Activated CD8-positive, alpha-beta T cell treated with anti-CD3 and anti-CD28 coated beads for 36 hours (primary cell): ENCODE results near the gene APOA1. TPM values are rescaled to one million over a fixed set of nuclear protein-coding genes. Genes with fewer than 3 reads are reported as not detected.

ENCODE experiments used
- ATAC-seq: fragments of 200-7000 bp; cut with Tn5 transposase; one replicate; pipeline ENCODE4 v1.10.0; 2021; ENCODE audit warnings: mild to moderate bottlenecking, moderate library complexity
- CTCF ChIA-PET: fragments of 350-600 bp; sonication (Branson Sonifier 250); formaldehyde crosslinking; loops from one replicate; lab custom pipeline; 2021; ENCODE audit warnings: antibody characterized with exemption; lab: Charles Lee
- POLR2A ChIA-PET: fragments of 350-600 bp; sonication (Branson Sonifier 250); formaldehyde crosslinking; loops from one replicate; lab custom pipeline; 2021; ENCODE audit warnings: antibody characterized with exemption; lab: Charles Lee
- DNase-seq: peaks from one replicate; pipeline ENCODE4 v3.0.0-alpha.2; 2020
- H3K27ac Mint-ChIP-seq: one replicate; pipeline ENCODE4 v1.8.0; 2021; ENCODE audit warnings: mild to moderate bottlenecking, mixed read lengths
- H3K27me3 Mint-ChIP-seq: one replicate; pipeline ENCODE4 v1.8.0; 2021; ENCODE audit warnings: mixed read lengths
- H3K36me3 Mint-ChIP-seq: one replicate; pipeline ENCODE4 v1.8.0; 2021; ENCODE audit warnings: low read depth, mixed read lengths
- H3K4me1 Mint-ChIP-seq: one replicate; pipeline ENCODE4 v1.8.0; 2021; ENCODE audit warnings: low read depth, mixed read lengths
- H3K4me3 Mint-ChIP-seq: one replicate; pipeline ENCODE4 v1.8.0; 2021; ENCODE audit warnings: mild to moderate bottlenecking, moderate library complexity, mixed read lengths
- H3K9me3 Mint-ChIP-seq: one replicate; pipeline ENCODE4 v1.8.0; 2021; ENCODE audit warnings: mixed read lengths
- CTCF ChIP-seq: fragments of 200-600 bp; IDR thresholded peaks from one replicate; pipeline ENCODE4 v1.8.0; 2022; ENCODE audit warnings: antibody characterized with exemption, mild to moderate bottlenecking
- intact Hi-C: fragments of 100-400 bp; cut with micrococcal nuclease; formaldehyde crosslinking; loops from one replicate; pipeline ENCODE4 v1.10.0; 2022
- total RNA-seq, 2 experiments: library from RNA; stranded (reverse); gene quantifications; one replicate each; pipeline ENCODE4 v1.2.3, GENCODE V29; 2021

The APOA1 gene
- total RNA-seq, 2 experiments from 2014 or later = not detected

- no peak for TF ChIP-seq CTCF
- CTCF ChIA-PET = interaction anchor here (0.8 to 1.7 kb wide), 5 partner anchors 8 to 284 kb away, joined by 3 to 8 read pairs (median 3); partner anchors contain the start of gene APOA5
- H3K36me3 Mint-ChIP-seq = no peaks in the 10 kb centered on the region
- H3K27ac Mint-ChIP-seq = no peak overlapping the region
- intact Hi-C loops = no loop called here
- POLR2A ChIA-PET = interaction anchor here (1.0 to 1.8 kb wide), 2 partner anchors 14 kb away, joined by 3 to 4 read pairs; no protein-coding TSS in a partner anchor
- no peaks in the 10 kb centered on the region for H3K27me3 Mint-ChIP-seq
- DNase-seq (no peak), ATAC-seq (no peak)
- H3K4me3 Mint-ChIP-seq = no peak overlapping the region
- H3K9me3 Mint-ChIP-seq = no peaks in the 10 kb centered on the region
- no peaks in the 10 kb centered on the region for H3K4me1 Mint-ChIP-seq
Measured at GRCh38 chr11:116821050-116821918, 16.1 kb downstream of the APOA1 start.

- ATAC-seq (no peak), DNase-seq (no peak)
- ChIA-PET CTCF (no interaction called here), POLR2A (interaction anchor here (0.6 kb wide), 1 partner anchor 18 kb away, joined by 3 read pairs; the partner anchor contains the start of gene APOA1)
- no peaks in the 10 kb centered on the region for H3K36me3 Mint-ChIP-seq
- H3K27ac Mint-ChIP-seq = no peak overlapping the region
- no peak overlapping the region for H3K4me3 Mint-ChIP-seq
- TF ChIP-seq CTCF = no peak
- intact Hi-C loops = no loop called here
- H3K4me1 Mint-ChIP-seq = no peaks in the 10 kb centered on the region
- no peaks in the 10 kb centered on the region for H3K9me3 Mint-ChIP-seq
- no peaks in the 10 kb centered on the region for H3K27me3 Mint-ChIP-seq
Measured at GRCh38 chr11:116819049-116819448, 18.4 kb downstream of the APOA1 start.

- POLR2A ChIA-PET = no interaction called here
- CTCF ChIA-PET = no interaction called here
- DNase-seq = no peak
- Mint-ChIP-seq H3K4me3 (no peak overlapping the region), H3K27me3 (no peaks in the 10 kb centered on the region), H3K36me3 (no peaks in the 10 kb centered on the region), H3K4me1 (no peaks in the 10 kb centered on the region), H3K27ac (no peak overlapping the region), H3K9me3 (no peaks in the 10 kb centered on the region)
- no peak for TF ChIP-seq CTCF
- ATAC-seq = no peak
- intact Hi-C loops = no loop called here
Measured at GRCh38 chr11:116814502-116814901, 22.9 kb downstream of the APOA1 start.

DNA sequence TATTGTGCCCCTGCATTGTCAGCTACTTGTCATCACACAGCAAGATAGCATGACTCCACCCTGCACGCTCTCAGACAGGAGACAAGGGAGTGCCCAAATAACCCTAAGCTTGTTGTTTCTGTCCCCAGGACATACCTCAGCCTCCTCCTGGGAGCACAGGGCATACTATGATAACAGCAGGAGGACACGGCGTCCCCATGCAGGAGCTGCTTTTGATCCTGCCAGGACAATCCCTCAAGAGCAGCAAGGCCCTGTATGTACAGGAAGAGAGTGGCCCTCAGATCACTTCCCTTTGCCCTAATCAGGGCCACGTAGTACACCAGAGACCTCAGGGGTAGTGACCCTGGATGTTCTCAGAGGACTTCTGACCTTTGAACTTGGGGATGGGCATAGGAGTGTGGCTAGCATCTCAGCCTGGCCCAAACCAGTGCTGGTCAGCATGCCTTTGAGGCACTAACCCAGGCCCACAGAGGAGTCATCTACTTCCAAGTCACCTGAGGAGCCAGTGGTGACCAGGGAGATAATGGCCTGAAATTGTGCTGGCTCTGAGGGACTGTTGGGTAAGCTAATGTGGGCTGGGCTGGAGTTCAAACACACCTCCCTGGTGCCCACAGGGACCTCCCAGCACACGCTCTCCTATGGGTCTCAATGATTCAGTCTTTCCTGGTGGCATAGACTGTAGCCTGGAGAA, 23.5 kb downstream of the APOA1 start:
- no peaks in the 10 kb centered on the region for H3K9me3 Mint-ChIP-seq
- no peak for ATAC-seq
- no peak for DNase-seq
- no peak overlapping the region for H3K27ac Mint-ChIP-seq
- TF ChIP-seq CTCF = no peak
- no peak overlapping the region for H3K4me3 Mint-ChIP-seq
- intact Hi-C loops = no loop called here
- POLR2A ChIA-PET = no interaction called here
- H3K4me1 Mint-ChIP-seq = no peaks in the 10 kb centered on the region
- CTCF ChIA-PET = interaction anchor here (1.0 to 2.3 kb wide), 5 partner anchors 7 to 292 kb away, joined by 3 to 14 read pairs (median 3); no protein-coding TSS in a partner anchor
- H3K36me3 Mint-ChIP-seq = no peaks in the 10 kb centered on the region
- peaks cover 2% of the 10 kb centered on the region for H3K27me3 Mint-ChIP-seq
